Mammary epithelial cell (primary cell): ENCODE results near the gene TMEM263.

Experiments
- EZH2 ChIP-seq: IDR thresholded peaks from 2 replicates; pipeline ENCODE4 v1.6.1; 2012; ENCODE audit warnings: low read length, inconsistent platforms, borderline replicate concordance
- TF ChIP-seq, protein P1 (sequence below), 2 donors: IDR thresholded peaks in 1 of 2; conservative IDR thresholded peaks in 1 of 2; 2 replicates each; pipeline ENCODE4 v1.5.1; 2011 to 2012; ENCODE audit warnings: inconsistent platforms in 2 of 2, low read length in 2 of 2, mild to moderate bottlenecking in 2 of 2, control low read depth in 1 of 2, low read depth in 1 of 2; ENCODE audit not compliant: insufficient read depth in 1 of 2; ENCODE audit errors: extremely low read depth in 1 of 2

DNA sequence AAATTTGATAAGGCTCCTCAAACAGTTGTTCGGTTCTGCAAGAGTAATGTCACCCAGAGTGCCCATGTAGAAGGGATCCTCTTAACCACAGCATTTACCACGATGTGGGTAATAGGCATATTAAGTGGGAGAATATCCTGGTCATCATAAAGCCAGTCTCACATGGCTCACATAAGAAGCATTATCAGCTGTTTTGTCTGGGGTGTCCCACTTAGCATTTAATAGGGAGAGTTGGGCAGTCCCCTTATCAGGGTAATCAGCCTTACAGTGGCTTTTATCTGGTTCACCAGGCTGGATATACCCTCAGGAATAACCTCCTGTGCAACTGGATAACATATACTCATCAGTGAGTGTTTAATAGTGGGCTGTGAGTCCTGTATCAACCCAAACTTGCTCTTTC, 12.9 kb upstream of the TMEM263 start:
- TF ChIP-seq, protein P1, sequence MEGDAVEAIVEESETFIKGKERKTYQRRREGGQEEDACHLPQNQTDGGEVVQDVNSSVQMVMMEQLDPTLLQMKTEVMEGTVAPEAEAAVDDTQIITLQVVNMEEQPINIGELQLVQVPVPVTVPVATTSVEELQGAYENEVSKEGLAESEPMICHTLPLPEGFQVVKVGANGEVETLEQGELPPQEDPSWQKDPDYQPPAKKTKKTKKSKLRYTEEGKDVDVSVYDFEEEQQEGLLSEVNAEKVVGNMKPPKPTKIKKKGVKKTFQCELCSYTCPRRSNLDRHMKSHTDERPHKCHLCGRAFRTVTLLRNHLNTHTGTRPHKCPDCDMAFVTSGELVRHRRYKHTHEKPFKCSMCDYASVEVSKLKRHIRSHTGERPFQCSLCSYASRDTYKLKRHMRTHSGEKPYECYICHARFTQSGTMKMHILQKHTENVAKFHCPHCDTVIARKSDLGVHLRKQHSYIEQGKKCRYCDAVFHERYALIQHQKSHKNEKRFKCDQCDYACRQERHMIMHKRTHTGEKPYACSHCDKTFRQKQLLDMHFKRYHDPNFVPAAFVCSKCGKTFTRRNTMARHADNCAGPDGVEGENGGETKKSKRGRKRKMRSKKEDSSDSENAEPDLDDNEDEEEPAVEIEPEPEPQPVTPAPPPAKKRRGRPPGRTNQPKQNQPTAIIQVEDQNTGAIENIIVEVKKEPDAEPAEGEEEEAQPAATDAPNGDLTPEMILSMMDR (conservative IDR thresholded peaks at IDR 0.05 in 1 of 2, IDR thresholded peaks at IDR 0.05 in 1 of 2; ENCODE audit: extremely low read depth in 1 of 2, insufficient read depth in 1 of 2, low read depth in 1 of 2, low read length in 2 of 2): no peak
- TF ChIP-seq EZH2: no peak
